RPMI8226 (cell line): ENCODE results near the gene MPP3.
A peak's percentile ranks its signal among the peaks of the same experiment; 100 is the strongest.
"Not testable (repeated sequence)": the region's sequence is repeated elsewhere in the genome, so short reads cannot be mapped to it uniquely, and the experiment has no call there.

Experiments used
- DNase-seq: peaks from one replicate; pipeline ENCODE4 v3.0.0-alpha.2; 2015

The MPP3 gene, protein sequence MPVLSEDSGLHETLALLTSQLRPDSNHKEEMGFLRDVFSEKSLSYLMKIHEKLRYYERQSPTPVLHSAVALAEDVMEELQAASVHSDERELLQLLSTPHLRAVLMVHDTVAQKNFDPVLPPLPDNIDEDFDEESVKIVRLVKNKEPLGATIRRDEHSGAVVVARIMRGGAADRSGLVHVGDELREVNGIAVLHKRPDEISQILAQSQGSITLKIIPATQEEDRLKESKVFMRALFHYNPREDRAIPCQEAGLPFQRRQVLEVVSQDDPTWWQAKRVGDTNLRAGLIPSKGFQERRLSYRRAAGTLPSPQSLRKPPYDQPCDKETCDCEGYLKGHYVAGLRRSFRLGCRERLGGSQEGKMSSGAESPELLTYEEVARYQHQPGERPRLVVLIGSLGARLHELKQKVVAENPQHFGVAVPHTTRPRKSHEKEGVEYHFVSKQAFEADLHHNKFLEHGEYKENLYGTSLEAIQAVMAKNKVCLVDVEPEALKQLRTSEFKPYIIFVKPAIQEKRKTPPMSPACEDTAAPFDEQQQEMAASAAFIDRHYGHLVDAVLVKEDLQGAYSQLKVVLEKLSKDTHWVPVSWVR

GRCh38 chr17:43832976-43833829, at the start of gene MPP3:
MPP3 (minus strand) TSS chr17:43833146; CDS start chr17:43831906, 1,240 bp downstream.
- peak; percentile 77 for DNase-seq

- DNase-seq: no peak
These were observed 49.0 kb upstream of the MPP3 start for GRCh38 chr17:43881758-43882505.

- DNase-seq: no peak
These were observed 48.2 kb upstream of the MPP3 start for GRCh38 chr17:43881181-43881580.

DNA sequence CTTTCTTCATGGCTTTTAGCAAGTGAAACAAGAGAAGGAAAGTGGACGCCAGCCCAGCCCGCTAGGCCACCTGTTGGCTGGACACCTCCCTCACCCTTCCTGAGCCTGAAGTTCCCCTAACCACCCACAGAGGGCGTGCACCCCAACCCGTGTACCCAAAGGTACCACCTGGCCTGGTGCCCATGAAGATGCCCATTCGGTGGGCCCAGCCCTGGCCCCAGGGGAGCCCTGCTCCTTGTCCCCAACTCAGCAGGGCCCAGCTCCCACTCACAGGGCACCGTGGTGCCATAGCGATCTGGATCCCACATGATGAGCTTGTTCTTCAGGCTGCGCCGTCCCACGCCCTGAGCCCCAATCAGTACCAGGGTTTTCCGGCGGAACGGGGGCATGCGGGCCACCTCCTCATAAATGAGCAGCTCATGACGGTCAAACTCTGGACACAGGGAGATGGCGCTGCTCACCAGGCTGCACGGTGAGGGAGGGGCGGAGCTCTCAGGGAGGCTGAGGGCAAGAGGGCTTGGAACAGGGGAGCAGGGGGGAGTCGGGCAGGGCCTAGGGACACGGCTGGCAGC, 47.6 kb upstream of the MPP3 start:
- DNase-seq: peak; percentile 76

- no peak for DNase-seq
These were observed 46.9 kb upstream of the MPP3 start for GRCh38 chr17:43879723-43880419.

DNA sequence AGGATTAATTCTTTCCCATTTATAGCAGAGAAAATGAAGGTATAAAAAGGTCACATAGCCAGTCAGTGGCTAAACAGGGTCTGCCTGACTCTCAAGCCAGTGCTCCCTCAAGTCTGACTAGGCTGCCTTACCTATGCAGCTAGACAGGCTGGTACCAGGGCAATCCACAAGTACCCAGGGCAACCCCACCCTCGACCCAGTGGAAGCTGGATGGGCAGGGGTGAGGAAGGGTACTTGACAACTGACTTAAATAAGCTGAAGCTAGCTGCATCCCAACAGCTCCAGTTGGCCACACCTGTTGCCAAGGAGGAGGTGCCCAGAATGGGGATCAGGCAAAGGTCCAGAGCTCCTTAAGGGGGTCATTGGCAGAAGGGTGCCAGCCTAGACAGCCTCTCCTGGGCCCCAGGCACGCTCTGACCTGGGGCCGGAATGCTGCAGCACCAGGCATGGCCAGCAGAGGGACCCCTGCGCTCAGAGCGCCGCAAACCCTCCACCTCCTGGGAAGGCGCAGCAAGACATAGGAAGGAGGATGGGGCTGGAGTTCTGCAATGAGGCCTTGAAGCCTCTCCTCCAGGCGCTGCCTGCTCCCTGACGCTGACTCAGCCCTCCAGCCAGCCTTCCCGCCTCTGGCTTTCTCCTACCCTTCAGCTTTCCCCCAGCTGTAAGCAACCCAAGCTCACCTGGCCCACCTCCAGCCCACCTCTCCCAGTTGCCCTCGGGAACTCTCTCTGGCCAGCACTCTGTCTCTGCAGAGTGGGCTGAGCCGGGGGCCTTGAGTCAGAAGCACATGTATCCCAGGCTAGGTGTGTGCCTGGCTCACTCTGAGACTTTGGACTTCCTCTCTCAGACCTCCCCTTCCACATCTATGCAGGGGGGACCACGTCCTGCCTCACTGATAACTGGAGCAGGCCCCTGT, 45.6 kb upstream of the MPP3 start:
- peak; percentile 75 for DNase-seq

- no peak for DNase-seq
These were observed 44.7 kb upstream of the MPP3 start for GRCh38 chr17:43877451-43878155.

DNA sequence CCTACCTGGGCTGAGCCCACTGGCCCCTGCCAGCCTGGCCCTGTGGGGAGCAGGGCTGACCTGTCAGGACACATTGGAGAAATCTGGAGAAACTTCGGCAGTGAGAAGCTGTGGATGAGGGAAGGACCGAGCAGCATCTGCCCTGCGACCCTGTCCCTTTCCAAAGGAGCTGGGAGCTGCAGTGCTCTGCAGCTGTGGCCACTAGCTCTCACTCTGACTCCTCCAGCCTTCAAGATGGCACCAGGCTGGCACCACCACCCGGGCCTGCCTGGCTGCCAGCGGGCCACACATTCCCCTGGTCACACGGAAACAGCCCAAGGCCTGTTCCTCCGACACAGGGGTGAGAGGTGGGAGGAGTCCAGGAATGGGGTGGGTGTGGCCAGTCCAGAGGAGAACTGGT, 44.1 kb upstream of the MPP3 start:
- DNase-seq: no peak

GRCh38 chr17:43875476-43876147, 42.7 kb upstream of the MPP3 start:
- no peak for DNase-seq

DNA sequence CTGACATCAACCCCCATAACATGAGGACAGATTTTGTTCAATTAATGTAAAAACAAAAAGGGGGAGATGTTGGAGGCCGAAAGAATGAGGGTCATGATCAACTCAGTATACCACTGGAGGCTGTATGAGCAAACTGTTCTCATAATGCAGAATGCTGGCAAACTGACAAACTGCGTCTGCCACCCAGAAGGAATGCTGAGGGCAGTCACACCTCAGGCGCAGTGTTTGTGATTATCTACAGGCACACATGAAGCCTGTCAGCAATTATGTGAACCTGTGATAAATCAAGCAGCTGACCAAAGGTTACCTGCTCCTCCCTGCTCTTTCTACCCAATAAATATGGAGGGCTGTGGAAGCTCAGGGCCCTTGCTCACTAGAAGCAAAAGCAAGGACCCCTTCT, 41.3 kb upstream of the MPP3 start:
- DNase-seq: no peak

DNA sequence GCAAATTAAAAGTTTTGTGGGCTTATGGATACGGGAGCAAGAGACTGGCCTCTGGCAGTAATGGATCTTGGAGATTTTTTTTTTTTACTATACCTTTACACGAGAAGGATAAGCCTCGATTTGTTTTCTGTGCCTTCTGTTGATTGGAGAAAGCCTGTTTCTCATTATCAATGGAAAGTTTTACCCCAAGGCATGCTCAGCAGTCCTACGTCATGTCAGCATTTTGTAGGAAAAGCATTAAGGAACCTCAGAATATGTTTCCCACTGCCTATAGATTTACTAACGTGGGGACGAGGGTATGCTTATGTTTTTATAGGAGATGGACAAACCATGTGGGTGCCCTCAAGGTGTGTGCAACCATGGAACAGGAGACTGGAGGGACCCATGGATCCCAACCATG, 40.9 kb upstream of the MPP3 start:
- DNase-seq: no peak

- no peak for DNase-seq
These were observed 40.1 kb upstream of the MPP3 start for GRCh38 chr17:43873091-43873490.

DNA sequence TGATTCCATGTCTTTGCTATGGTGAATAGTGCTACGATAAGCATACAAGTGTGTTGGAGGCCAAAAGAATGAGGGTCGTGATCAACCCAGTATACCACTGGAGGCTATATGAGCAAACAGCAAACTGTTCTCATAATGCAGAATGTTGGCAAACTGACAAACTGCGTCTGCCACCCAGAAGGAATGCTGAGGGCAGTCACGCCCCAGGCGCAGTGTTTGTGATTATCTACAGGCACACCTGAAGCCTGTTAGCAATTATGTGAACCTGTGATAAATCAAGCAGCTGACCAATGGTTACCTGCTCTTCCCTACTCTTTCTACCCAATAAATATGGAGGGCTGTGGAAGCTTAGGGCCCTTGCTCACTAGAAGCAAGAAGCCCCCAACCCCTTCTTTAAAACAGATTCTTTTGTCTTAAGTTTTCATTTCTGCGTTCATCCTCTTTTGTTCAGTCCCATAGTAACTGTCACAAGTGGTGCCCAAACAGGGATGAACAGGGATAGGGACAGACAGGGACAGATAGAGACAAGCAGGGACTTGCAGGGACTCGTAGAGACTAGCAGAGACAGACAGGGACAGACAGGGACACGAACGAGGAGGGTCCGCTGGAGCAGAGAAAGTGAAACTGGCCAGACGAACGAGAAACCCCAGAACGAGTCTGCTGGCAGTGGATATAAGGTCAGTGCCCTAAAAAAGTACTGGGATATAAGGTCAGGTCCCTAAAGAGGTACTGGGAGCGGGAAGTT, 39.2 kb upstream of the MPP3 start:
- no peak for DNase-seq

- DNase-seq: not testable (repeated sequence)
These were observed 36.1 kb upstream of the MPP3 start for GRCh38 chr17:43869031-43869430.

DNA sequence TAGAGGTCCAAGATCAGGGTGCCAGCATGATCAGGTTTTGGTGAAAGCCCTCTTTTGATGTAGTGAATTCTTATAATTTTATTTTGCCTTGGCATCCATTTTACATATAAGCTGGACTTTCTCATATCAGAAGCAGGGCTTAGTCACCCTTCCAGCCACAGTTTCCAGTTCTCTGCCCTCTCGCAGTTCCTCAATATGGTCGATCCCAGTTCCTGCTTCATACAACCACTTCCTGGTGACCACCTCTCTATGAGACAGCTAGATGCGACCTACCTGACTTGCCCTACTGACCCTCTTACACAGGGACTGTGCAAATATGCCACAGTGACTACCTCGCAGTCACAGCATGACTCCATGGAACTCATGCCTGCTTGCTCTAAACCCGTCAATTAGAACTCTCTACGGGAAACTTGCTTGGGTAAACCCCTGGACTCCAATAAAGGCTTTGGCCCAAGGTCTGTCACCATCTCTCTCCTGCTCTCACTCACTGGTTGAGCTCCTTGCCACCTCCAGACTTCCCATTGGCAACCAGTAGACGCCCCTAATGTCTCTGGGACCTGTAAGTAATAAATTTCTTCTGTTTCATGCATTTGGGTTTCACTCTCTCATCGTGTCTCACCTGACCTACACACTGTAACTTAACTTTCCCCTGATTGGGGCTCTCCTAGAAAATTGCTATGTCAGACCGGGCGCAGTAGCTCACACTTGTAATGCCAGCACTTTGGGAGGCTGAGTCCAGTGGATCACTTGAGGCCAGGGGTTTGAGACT, 35.5 kb upstream of the MPP3 start:
- DNase-seq: no peak

DNA sequence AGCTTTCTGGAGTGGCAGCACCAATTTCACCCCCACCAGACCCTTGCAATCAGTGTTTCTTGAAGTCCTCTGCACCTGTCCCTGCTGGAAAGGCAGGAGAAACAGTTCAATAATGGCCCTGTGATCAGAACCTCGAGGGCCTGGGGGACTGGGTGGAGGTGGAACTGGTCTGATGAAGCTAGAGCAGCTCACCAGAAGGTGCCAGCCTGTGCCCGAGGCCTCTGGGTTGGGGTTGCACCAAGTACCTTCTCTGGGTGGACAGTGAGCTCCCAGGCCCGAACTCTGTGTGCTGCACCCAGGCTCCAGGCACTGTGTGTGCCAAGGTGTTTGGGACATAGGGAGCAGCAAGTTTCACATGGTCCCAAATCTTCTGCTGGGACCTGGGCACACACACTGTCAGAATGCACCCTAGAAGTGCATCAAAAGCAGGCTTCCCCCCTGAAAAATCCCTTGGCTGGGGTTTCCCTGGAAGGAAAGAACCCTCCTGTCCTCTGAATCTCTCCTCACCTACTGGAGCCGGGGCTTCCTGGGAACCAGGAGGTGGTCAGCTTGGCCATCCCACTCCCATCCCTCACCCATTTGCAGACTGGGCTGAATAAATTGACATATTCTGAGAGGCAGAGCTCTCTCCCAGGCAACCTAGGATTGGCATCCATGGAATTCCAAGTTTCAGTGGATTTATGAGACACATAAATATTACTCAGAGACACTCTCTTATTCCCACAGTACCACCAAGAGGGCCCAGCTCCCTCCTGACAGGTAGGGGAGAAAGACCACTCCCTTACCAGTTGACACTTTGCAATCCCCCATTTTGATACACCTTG, 31.4 kb upstream of the MPP3 start:
- no peak for DNase-seq

GRCh38 chr17:43861960-43862359, 29.0 kb upstream of the MPP3 start:
- DNase-seq: no peak
